Liver (tissue), 9 donors: Measurements from ENCODE around the gene CLRN3. TPM values are rescaled to one million over a fixed set of nuclear protein-coding genes. Genes with fewer than 3 reads are reported as not detected.

Experiments used
- DNase-seq: peaks from one replicate; pipeline ENCODE4 v3.0.0-alpha.2; 2017; ENCODE audit warnings: low spot score
- H3K27ac ChIP-seq, 2 donors: one replicate each; pipeline ENCODE4 v1.7.0; 2013; ENCODE audit warnings: inconsistent platforms in 2 of 2, low read length in 2 of 2, control low read depth in 1 of 2, low read depth in 1 of 2, mild to moderate bottlenecking in 1 of 2
- H3K27me3 ChIP-seq, 4 donors: one replicate each; pipeline versions ENCODE4 v1.6.1 to v1.7.0; 2013; ENCODE audit warnings: low read length in 3 of 4, inconsistent platforms in 1 of 4, mild to moderate bottlenecking in 1 of 4, moderate library complexity in 1 of 4; ENCODE audit not compliant: control insufficient read depth in 4 of 4, insufficient read depth in 4 of 4
- H3K36me3 ChIP-seq, 4 donors: one replicate each; pipeline versions ENCODE4 v1.6.1 to v1.7.0; 2013; ENCODE audit warnings: low read length in 3 of 4, mild to moderate bottlenecking in 3 of 4, low read depth in 1 of 4, moderate library complexity in 1 of 4; ENCODE audit not compliant: control insufficient read depth in 4 of 4, insufficient read depth in 3 of 4
- H3K4me1 ChIP-seq, 4 donors: one replicate each; pipeline versions ENCODE4 v1.6.1 to v1.7.0; 2013; ENCODE audit warnings: low read length in 3 of 4, mild to moderate bottlenecking in 3 of 4, moderate library complexity in 1 of 4; ENCODE audit not compliant: control insufficient read depth in 4 of 4, insufficient read depth in 4 of 4
- H3K4me3 ChIP-seq, 3 donors: one replicate each; pipeline versions ENCODE4 v1.6.1 to v1.7.0; 2013; ENCODE audit warnings: low read length in 3 of 3, control low read depth in 1 of 3, low read depth in 1 of 3, mild to moderate bottlenecking in 1 of 3
- H3K9ac ChIP-seq, 2 donors: one replicate each; pipeline ENCODE4 v1.7.0; 2013; ENCODE audit warnings: low read length in 2 of 2, mild to moderate bottlenecking in 2 of 2, moderate library complexity in 2 of 2, control low read depth in 1 of 2, low read depth in 1 of 2
- H3K9me3 ChIP-seq, 4 donors: one replicate each; pipeline versions ENCODE4 v1.6.1 to v1.7.0; 2013; ENCODE audit warnings: low read length in 3 of 4; ENCODE audit not compliant: control insufficient read depth in 4 of 4
- EGR1 ChIP-seq, 2 donors: IDR thresholded peaks; 2 replicates each; pipeline ENCODE4 v1.6.1; 2016 to 2018; ENCODE audit warnings: antibody characterized with exemption in 2 of 2, low read depth in 2 of 2
- FOXA1 ChIP-seq: IDR thresholded peaks from 2 replicates; pipeline ENCODE4 v1.6.1; 2016; ENCODE audit warnings: antibody characterized with exemption
- FOXA2 ChIP-seq: IDR thresholded peaks from 2 replicates; pipeline ENCODE4 v1.6.1; 2016; ENCODE audit warnings: antibody characterized with exemption
- GABPA ChIP-seq, 2 donors: IDR thresholded peaks in 1 of 2; conservative IDR thresholded peaks in 1 of 2; 2 replicates each; pipeline ENCODE4 v1.6.1; 2016; ENCODE audit warnings: antibody characterized with exemption in 2 of 2, mild to moderate bottlenecking in 1 of 2, moderate library complexity in 1 of 2
- HNF4A ChIP-seq, 2 donors: conservative IDR thresholded peaks; 2 replicates each; pipeline ENCODE4 v1.6.1; 2016; ENCODE audit warnings: antibody characterized with exemption in 2 of 2, mild to moderate bottlenecking in 2 of 2
- HNF4G ChIP-seq: IDR thresholded peaks from 2 replicates; pipeline ENCODE4 v1.6.1; 2016; ENCODE audit warnings: antibody characterized with exemption
- JUND ChIP-seq, 2 donors: IDR thresholded peaks; 2 replicates each; pipeline ENCODE4 v1.6.1; 2016; ENCODE audit warnings: antibody characterized with exemption in 2 of 2
- NR2F2 ChIP-seq: IDR thresholded peaks from 2 replicates; pipeline ENCODE4 v1.6.1; 2016; ENCODE audit warnings: antibody characterized with exemption
- RAD21 ChIP-seq, 2 donors: IDR thresholded peaks; 2 replicates each; pipeline ENCODE4 v1.6.1; 2016; ENCODE audit warnings: antibody characterized with exemption in 2 of 2, mild to moderate bottlenecking in 2 of 2
- RXRA ChIP-seq, 2 donors: IDR thresholded peaks; 2 replicates each; pipeline ENCODE4 v1.6.1; 2017 to 2018; ENCODE audit warnings: antibody characterized with exemption in 2 of 2, mild to moderate bottlenecking in 1 of 2
- SP1 ChIP-seq: IDR thresholded peaks from 2 replicates; pipeline ENCODE4 v1.6.1; 2018; ENCODE audit warnings: antibody characterized with exemption, mild to moderate bottlenecking
- TAF1 ChIP-seq: conservative IDR thresholded peaks from 2 replicates; pipeline ENCODE4 v1.6.1; 2016; ENCODE audit warnings: antibody characterized with exemption, mild to moderate bottlenecking
- YY1 ChIP-seq: IDR thresholded peaks from 2 replicates; pipeline ENCODE4 v1.6.1; 2016; ENCODE audit warnings: antibody characterized with exemption, mild to moderate bottlenecking
- ZBTB33 ChIP-seq: IDR thresholded peaks from 2 replicates; pipeline ENCODE4 v1.6.1; 2016; ENCODE audit warnings: antibody characterized with exemption
- WGBS: extraction: QIAGEN DNeasy Blood & Tissue Kit; methylation state at CpG from one replicate; pipeline ENCODE4 v1.1.7; 2013; 5-methylcytosine and 5-hydroxymethylcytosine counted together
- polyA plus RNA-seq, 2 donors: library from polyadenylated mRNA; stranded (reverse) in 1 of 2; unstranded in 1 of 2; fragments of 200-250 nt in 1 of 2; fragments of >200 nt in 1 of 2; fragmentation: Nextera tagmentation in 1 of 2; extraction: Ambion mirVana in 1 of 2; gene quantifications; one replicate each; pipeline versions ENCODE4 v1.2.1 to v1.2.3, GENCODE V29; 2013 to 2015
- total RNA-seq, 2 donors: library from RNA; depleted of rRNA; stranded (reverse); fragments of >200 nt; gene quantifications; one replicate each; pipeline ENCODE4 v1.2.3, GENCODE V29; 2014
- TF ChIP-seq, protein P1 (sequence below): IDR thresholded peaks from 2 replicates; pipeline ENCODE4 v1.6.1; 2016; ENCODE audit warnings: antibody characterized with exemption, mild to moderate bottlenecking
- TF ChIP-seq, protein P2 (sequence below): IDR thresholded peaks from 2 replicates; pipeline ENCODE4 v1.6.1; 2016; ENCODE audit warnings: antibody characterized with exemption
- TF ChIP-seq, protein P3 (sequence below): IDR thresholded peaks from 2 replicates; pipeline ENCODE4 v1.6.1; 2016; ENCODE audit warnings: antibody characterized with exemption
- TF ChIP-seq, protein P4 (sequence below): fragments of 150-350 bp; IDR thresholded peaks from 2 replicates; pipeline ENCODE4 v1.5.1; 2017; ENCODE audit warnings: improper control_type of control experiment, low read depth, low read length; ENCODE audit not compliant: missing input control
- donor health status: healthy.
- donor health status: healthy.
- donor health status: healthy.
- donor health status: healthy.
- donor health status: healthy.

The CLRN3 gene
- total and polyA plus RNA-seq, 4 donors: 0.33 to 16.9 (median 6.9) TPM

DNA sequence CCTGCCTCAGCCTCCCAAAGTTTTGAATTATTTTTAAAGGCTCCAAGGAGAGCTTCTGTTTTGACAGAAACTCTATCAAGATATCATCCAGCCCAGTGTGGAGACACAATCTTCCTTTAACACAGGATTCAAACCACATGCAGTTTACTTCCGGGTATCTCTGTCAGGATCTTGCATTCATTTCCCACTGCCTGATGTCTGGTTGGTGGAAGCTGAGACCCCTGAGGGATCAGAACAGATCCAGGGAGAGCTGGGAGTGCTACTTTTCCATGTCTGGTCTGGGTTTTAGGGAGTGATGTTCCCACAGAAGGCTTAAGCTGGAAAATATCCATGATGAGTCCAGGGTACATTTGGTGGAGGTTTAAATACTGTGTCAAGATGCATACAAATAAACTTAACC is 30.9 kb upstream of the CLRN3 start:
- no peaks in the 10 kb centered on the region for H3K9me3 ChIP-seq
- TF ChIP-seq, protein P1, sequence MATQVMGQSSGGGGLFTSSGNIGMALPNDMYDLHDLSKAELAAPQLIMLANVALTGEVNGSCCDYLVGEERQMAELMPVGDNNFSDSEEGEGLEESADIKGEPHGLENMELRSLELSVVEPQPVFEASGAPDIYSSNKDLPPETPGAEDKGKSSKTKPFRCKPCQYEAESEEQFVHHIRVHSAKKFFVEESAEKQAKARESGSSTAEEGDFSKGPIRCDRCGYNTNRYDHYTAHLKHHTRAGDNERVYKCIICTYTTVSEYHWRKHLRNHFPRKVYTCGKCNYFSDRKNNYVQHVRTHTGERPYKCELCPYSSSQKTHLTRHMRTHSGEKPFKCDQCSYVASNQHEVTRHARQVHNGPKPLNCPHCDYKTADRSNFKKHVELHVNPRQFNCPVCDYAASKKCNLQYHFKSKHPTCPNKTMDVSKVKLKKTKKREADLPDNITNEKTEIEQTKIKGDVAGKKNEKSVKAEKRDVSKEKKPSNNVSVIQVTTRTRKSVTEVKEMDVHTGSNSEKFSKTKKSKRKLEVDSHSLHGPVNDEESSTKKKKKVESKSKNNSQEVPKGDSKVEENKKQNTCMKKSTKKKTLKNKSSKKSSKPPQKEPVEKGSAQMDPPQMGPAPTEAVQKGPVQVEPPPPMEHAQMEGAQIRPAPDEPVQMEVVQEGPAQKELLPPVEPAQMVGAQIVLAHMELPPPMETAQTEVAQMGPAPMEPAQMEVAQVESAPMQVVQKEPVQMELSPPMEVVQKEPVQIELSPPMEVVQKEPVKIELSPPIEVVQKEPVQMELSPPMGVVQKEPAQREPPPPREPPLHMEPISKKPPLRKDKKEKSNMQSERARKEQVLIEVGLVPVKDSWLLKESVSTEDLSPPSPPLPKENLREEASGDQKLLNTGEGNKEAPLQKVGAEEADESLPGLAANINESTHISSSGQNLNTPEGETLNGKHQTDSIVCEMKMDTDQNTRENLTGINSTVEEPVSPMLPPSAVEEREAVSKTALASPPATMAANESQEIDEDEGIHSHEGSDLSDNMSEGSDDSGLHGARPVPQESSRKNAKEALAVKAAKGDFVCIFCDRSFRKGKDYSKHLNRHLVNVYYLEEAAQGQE: no peak
- TF ChIP-seq FOXA1: no peak
- TF ChIP-seq HNF4A (conservative IDR thresholded peaks at IDR 0.05): no peak
- no peak for TF ChIP-seq RAD21 (IDR thresholded peaks at IDR 0.05)
- TF ChIP-seq JUND (IDR thresholded peaks at IDR 0.05): no peak
- no peak for TF ChIP-seq SP1
- no peak for TF ChIP-seq EGR1 (IDR thresholded peaks at IDR 0.05; ENCODE audit: low read depth in 2 of 2)
- TF ChIP-seq NR2F2: no peak
- TF ChIP-seq YY1: no peak
- TF ChIP-seq ZBTB33: no peak
- no peak for TF ChIP-seq HNF4G
- no peak for TF ChIP-seq GABPA (IDR thresholded peaks at IDR 0.05 in 1 of 2, conservative IDR thresholded peaks at IDR 0.05 in 1 of 2)
- TF ChIP-seq, protein P2, sequence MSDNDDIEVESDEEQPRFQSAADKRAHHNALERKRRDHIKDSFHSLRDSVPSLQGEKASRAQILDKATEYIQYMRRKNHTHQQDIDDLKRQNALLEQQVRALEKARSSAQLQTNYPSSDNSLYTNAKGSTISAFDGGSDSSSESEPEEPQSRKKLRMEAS: no peak
- WGBS: 75% methylated on average over 1 of the region's 1 CpG
- no peak for DNase-seq
- H3K36me3 ChIP-seq: no peaks in the 10 kb centered on the region
- no peak overlapping the region for H3K4me3 ChIP-seq
- H3K27ac ChIP-seq: no peak overlapping the region
- no peak overlapping the region for H3K9ac ChIP-seq
- H3K4me1 ChIP-seq: no peaks in the 10 kb centered on the region
- no peaks in the 10 kb centered on the region for H3K27me3 ChIP-seq

DNA sequence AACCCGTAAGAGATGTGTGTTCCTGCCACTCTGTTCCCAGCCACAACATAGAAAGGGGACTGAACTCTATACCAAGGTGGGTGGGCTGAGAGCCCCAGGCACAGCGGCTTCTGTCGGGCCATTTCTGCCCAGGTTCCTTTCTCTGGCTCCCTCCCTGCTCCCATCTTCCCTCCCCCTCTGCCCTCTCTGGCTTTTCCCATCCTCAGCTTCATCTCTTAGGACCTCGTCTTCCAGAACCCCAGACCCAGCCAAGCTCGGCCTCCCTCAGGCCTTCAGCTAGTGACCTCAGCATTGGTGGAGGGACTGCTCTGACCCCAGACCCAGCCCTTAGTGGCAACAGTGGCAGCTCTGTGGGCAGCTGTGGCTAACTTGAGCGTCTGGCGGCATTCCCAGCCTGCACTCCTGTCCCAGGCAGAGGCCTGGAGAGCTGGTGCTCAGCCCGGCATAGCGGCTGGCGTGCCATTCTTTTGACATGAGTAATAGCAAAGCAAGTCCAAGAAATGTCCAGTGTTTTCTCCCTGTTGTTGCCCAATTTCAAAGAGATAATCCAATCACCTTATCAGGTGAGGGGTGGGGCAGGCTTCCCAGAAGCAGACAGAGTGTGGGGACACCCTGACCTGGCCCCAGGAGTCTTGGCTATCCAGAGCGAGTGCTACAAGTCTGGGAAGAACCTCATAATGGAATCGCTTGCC is 30.1 kb upstream of the CLRN3 start:
- no peaks in the 10 kb centered on the region for H3K27me3 ChIP-seq
- H3K4me1 ChIP-seq: no peaks in the 10 kb centered on the region
- H3K27ac ChIP-seq: no peak overlapping the region
- DNase-seq: no peak
- H3K9me3 ChIP-seq: no peaks in the 10 kb centered on the region
- H3K9ac ChIP-seq: no peak overlapping the region
- H3K36me3 ChIP-seq: no peaks in the 10 kb centered on the region
- WGBS: 93% methylated on average over 12 of the region's 12 CpGs
- H3K4me3 ChIP-seq: no peak overlapping the region
- TF ChIP-seq, protein P3, sequence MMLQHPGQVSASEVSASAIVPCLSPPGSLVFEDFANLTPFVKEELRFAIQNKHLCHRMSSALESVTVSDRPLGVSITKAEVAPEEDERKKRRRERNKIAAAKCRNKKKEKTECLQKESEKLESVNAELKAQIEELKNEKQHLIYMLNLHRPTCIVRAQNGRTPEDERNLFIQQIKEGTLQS: no peak
- TF ChIP-seq HNF4G (no peak), TAF1 (no peak), FOXA2 (no peak), JUND (IDR thresholded peaks at IDR 0.05) (no peak), ZBTB33 (no peak), GABPA (IDR thresholded peaks at IDR 0.05 in 1 of 2, conservative IDR thresholded peaks at IDR 0.05 in 1 of 2) (no peak), SP1 (no peak), NR2F2 (no peak), YY1 (no peak), FOXA1 (no peak), RXRA (IDR thresholded peaks at IDR 0.05) (no peak), RAD21 (IDR thresholded peaks at IDR 0.05) (no peak)
- TF ChIP-seq, protein P4, sequence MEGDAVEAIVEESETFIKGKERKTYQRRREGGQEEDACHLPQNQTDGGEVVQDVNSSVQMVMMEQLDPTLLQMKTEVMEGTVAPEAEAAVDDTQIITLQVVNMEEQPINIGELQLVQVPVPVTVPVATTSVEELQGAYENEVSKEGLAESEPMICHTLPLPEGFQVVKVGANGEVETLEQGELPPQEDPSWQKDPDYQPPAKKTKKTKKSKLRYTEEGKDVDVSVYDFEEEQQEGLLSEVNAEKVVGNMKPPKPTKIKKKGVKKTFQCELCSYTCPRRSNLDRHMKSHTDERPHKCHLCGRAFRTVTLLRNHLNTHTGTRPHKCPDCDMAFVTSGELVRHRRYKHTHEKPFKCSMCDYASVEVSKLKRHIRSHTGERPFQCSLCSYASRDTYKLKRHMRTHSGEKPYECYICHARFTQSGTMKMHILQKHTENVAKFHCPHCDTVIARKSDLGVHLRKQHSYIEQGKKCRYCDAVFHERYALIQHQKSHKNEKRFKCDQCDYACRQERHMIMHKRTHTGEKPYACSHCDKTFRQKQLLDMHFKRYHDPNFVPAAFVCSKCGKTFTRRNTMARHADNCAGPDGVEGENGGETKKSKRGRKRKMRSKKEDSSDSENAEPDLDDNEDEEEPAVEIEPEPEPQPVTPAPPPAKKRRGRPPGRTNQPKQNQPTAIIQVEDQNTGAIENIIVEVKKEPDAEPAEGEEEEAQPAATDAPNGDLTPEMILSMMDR: no peak
- TF ChIP-seq, protein P1: no peak
